Nephron (organoid): ENCODE results near the gene ITGB1.
"Not testable (repeated sequence)": the region's sequence is repeated elsewhere in the genome, so short reads cannot be mapped to it uniquely, and the experiment has no call there.

Experiments used
- H3K27ac Mint-ChIP-seq, 3 experiments: 2 replicates each; pipeline ENCODE4 v1.8.0; 2020; ENCODE audit warnings: mixed read lengths in 3 of 3, mild to moderate bottlenecking in 2 of 3, moderate library complexity in 1 of 3
- H3K27me3 Mint-ChIP-seq: 2 replicates; pipeline ENCODE4 v1.8.0; 2021; ENCODE audit warnings: low read depth, mild to moderate bottlenecking, moderate library complexity, mixed read lengths
- H3K36me3 Mint-ChIP-seq: 2 replicates; pipeline ENCODE4 v1.8.0; 2020; ENCODE audit warnings: low read depth, mixed read lengths
- H3K4me1 Mint-ChIP-seq: 2 replicates; pipeline ENCODE4 v1.8.0; 2020; ENCODE audit warnings: mixed read lengths
- H3K4me3 Mint-ChIP-seq, 3 experiments: 2 replicates each; pipeline ENCODE4 v1.8.0; 2020; ENCODE audit warnings: mild to moderate bottlenecking in 3 of 3, mixed read lengths in 3 of 3, moderate library complexity in 2 of 3
- H3K9me3 Mint-ChIP-seq: 2 replicates; pipeline ENCODE4 v1.8.0; 2020; ENCODE audit warnings: mixed read lengths
- CTCF ChIP-seq, 3 experiments: fragments of 200-600 bp; sonication (generic); IDR thresholded peaks; one replicate each; pipeline ENCODE4 v1.5.0; 2021; ENCODE audit warnings: antibody characterized with exemption in 3 of 3; ENCODE audit not compliant: unreplicated experiment in 3 of 3

Gene ITGB1

DNA sequence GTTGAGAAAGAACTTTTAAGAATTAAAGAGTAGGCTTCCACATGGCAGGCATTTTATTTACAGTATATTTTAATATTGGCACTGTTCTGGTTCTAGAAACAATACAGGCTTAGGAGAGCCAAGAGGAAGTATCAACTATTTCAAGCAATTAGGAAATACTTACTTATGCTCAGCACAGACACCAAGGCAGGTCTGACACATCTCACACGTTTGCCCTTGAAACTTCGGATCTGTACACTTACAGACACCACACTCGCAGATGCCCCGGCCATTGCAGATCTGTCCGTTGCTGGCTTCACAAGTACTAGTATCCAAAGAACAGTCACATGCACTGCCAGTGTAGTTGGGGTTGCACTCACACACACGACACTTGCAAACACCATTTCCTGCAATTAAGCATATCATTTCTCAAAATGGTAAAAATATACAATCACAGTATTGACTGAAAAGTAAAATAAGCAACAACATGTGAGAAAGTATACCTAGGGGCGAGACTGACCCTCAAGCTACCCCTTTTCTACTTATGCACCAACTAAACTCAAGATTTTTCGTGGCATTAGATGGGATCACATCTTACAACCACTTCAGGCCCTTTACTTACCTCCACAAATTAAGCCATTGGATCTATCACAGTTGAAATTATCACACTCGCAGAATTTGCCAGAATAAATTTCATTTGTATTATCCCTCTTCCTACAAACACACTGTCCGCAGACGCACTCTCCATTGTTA is 46.6 kb downstream of the ITGB1 start:
- Mint-ChIP-seq H3K4me3 (no peak overlapping the region), H3K27ac (no peak overlapping the region), H3K27me3 (no peaks in the 10 kb centered on the region), H3K4me1 (no peaks in the 10 kb centered on the region), H3K36me3 (peaks cover 85% of the 10 kb centered on the region), H3K9me3 (peaks cover 22% of the 10 kb centered on the region)
- TF ChIP-seq CTCF (IDR thresholded peaks at IDR 0.05; ENCODE audit: unreplicated experiment in 3 of 3), result no peak

DNA sequence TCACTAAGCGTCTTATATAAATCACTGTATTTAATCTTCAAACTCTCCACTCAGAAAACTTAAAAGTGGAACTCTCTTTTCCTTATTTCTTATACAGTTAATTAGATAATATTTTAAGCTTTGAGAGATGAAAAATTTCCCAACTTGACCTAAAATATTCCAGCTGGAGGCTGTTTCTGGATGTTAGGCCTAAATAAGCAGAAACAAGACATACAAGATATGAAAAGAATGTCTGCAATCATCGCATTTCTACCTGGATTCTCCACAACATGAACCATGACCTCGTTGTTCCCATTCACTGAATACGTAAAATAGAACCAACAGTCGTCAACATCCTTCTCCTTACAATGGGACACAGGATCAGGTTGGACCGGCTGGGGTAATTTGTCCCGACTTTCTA is 48.1 kb downstream of the ITGB1 start:
- not testable (repeated sequence) for H3K9me3 Mint-ChIP-seq, H3K27me3 Mint-ChIP-seq, H3K4me1 Mint-ChIP-seq, H3K4me3 Mint-ChIP-seq
- Mint-ChIP-seq H3K36me3 (peaks cover 79% of the 10 kb centered on the region), H3K27ac (peak overlapping the region in 1 of 3 experiments; percentile 59)

GRCh38 chr10:32909456-32909855 is 48.6 kb downstream of the ITGB1 start:
- H3K9me3 Mint-ChIP-seq, result peaks cover 4% of the 10 kb centered on the region
- no peaks in the 10 kb centered on the region for H3K4me1 Mint-ChIP-seq
- H3K36me3 Mint-ChIP-seq, result peaks cover 75% of the 10 kb centered on the region
- no peaks in the 10 kb centered on the region for H3K27me3 Mint-ChIP-seq
- TF ChIP-seq CTCF (IDR thresholded peaks at IDR 0.05; ENCODE audit: unreplicated experiment in 3 of 3), result no peak
- no peak overlapping the region for H3K4me3 Mint-ChIP-seq
- peak overlapping the region in 1 of 3 experiments; percentile 59 for H3K27ac Mint-ChIP-seq

DNA sequence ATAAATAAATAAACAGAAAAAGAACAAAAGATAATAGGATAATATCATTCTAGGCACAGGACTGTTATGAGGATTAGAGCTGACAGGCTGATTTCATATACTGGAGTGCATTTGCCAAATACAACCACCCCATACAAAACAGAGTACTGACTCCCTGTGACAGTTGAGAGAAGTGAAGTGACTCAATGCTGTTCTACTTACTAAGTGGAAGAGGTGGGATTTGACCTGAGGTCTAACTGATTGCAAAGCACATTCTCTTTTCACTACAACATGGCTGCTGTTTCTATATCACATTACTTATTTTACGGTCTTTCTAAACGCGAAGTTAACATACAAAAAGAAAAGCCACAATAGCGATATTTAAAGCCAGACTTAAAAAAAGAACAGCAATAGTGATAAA is 51.4 kb downstream of the ITGB1 start:
- H3K27ac Mint-ChIP-seq, result no peak overlapping the region
- TF ChIP-seq CTCF (IDR thresholded peaks at IDR 0.05; ENCODE audit: unreplicated experiment in 3 of 3), result no peak

DNA sequence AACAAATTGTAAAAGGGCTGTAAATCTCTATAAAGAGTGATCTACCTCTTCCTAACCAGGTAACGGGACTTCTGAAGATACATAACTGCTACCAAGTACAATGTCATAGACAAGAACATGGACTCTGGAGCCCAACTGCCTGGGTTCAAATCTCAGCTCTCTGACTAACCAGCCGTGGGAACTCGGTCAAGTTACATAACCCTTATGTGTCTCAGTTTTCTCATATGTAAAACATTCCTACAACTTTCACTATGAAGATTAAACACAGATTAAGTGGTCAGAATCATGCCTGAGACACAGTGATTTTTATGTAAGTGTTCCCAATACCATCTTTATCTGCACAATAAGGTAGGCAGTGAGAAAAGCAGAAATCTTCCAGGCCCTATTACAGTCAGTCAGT is 52.6 kb downstream of the ITGB1 start:
- Mint-ChIP-seq H3K27me3 (no peaks in the 10 kb centered on the region), H3K4me3 (no peak overlapping the region), H3K27ac (no peak overlapping the region), H3K9me3 (no peaks in the 10 kb centered on the region), H3K4me1 (no peaks in the 10 kb centered on the region), H3K36me3 (peaks cover 62% of the 10 kb centered on the region)
- no peak for TF ChIP-seq CTCF (IDR thresholded peaks at IDR 0.05; ENCODE audit: unreplicated experiment in 3 of 3)

More for the DNA sequence above, 51.4 kb downstream of the ITGB1 start:
- H3K27me3 Mint-ChIP-seq, result no peaks in the 10 kb centered on the region
- no peaks in the 10 kb centered on the region for H3K4me1 Mint-ChIP-seq
- no peaks in the 10 kb centered on the region for H3K9me3 Mint-ChIP-seq
- peaks cover 67% of the 10 kb centered on the region for H3K36me3 Mint-ChIP-seq
- H3K4me3 Mint-ChIP-seq, result no peak overlapping the region

- no peaks in the 10 kb centered on the region for H3K9me3 Mint-ChIP-seq
- H3K4me3 Mint-ChIP-seq, result no peak overlapping the region
- H3K4me1 Mint-ChIP-seq, result no peaks in the 10 kb centered on the region
- no peaks in the 10 kb centered on the region for H3K27me3 Mint-ChIP-seq
- no peak for TF ChIP-seq CTCF (IDR thresholded peaks at IDR 0.05; ENCODE audit: unreplicated experiment in 3 of 3)
- no peak overlapping the region for H3K27ac Mint-ChIP-seq
- peaks cover 60% of the 10 kb centered on the region for H3K36me3 Mint-ChIP-seq
These were observed 56.2 kb downstream of the ITGB1 start for GRCh38 chr10:32901815-32902214.

DNA sequence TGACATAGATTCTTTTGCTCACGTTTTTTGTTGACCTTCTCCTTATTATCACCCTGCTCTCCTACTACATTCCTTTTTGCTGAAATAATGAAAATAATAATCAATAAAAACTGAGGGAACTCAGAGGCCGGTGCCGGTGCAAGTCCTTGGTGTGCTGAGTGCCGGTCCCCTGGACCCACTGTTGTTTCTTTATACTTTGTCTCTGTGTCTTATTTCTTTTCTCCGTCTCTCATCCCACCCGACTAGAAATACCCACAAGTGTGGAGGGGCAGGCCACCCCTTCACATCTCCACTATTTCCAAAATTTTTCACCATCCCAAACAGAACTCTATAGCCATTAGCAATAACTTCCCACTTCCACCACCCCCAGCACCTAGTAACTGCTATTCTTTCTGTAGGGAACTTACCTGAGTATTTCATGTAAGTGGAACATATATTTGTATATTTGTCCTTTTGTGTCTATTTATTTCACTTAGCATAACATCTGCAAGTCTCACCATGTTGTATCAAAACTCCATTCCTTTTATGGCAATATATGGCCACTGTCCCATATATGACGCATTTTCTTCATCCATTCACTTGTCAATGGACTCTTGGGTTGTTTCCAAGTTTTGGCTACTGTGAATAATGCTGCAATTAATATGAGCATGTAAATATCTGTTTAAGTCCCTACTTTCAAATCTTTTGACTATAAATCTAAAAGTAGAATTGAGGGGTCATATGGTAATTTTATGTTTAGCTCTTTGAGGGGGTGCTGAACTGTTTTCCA is 62.6 kb downstream of the ITGB1 start:
- not testable (repeated sequence) for H3K4me3 Mint-ChIP-seq, H3K27ac Mint-ChIP-seq, H3K27me3 Mint-ChIP-seq, H3K4me1 Mint-ChIP-seq, H3K9me3 Mint-ChIP-seq
- H3K36me3 Mint-ChIP-seq, result peaks cover 47% of the 10 kb centered on the region
